ENCODE data around the gene TRIO. TPM values are rescaled to one million over a fixed set of nuclear protein-coding genes. Genes with fewer than 3 reads are reported as not detected.
"Not testable (repeated sequence)": the region's sequence is repeated elsewhere in the genome, so short reads cannot be mapped to it uniquely, and the experiment has no call there.

Gene TRIO
- total RNA-seq, 1 donor from 2014 or later: 163 TPM

- DNase-seq (ENCODE audit: low spot score, unreplicated experiment): no peak
- H3K27ac Mint-ChIP-seq: no peak overlapping the region
- H3K9me3 Mint-ChIP-seq (ENCODE audit: low read depth): no peaks in the 10 kb centered on the region
- no peak for TF ChIP-seq CTCF (IDR thresholded peaks at IDR 0.05; ENCODE audit: unreplicated experiment)
- H3K36me3 Mint-ChIP-seq (ENCODE audit: insufficient read depth): no peaks in the 10 kb centered on the region
- H3K27me3 Mint-ChIP-seq: no peaks in the 10 kb centered on the region
- no peak overlapping the region for H3K4me3 Mint-ChIP-seq (ENCODE audit: low read depth)
- H3K4me1 Mint-ChIP-seq (ENCODE audit: low read depth): peaks cover 30% of the 10 kb centered on the region
These were observed 58.3 kb downstream of the TRIO start for GRCh38 chr5:14201325-14202045.

GRCh38 chr5:14202462-14202861 lies 59.3 kb downstream of the TRIO start:
- H3K27ac Mint-ChIP-seq: no peak overlapping the region
- H3K4me1 Mint-ChIP-seq (ENCODE audit: low read depth): peaks cover 24% of the 10 kb centered on the region

GRCh38 chr5:14204011-14204670 lies 61.0 kb downstream of the TRIO start:
- no peak for DNase-seq (ENCODE audit: low spot score, unreplicated experiment)
- TF ChIP-seq CTCF (IDR thresholded peaks at IDR 0.05; ENCODE audit: unreplicated experiment): no peak
- peaks cover 34% of the 10 kb centered on the region for H3K4me1 Mint-ChIP-seq (ENCODE audit: low read depth)
- no peaks in the 10 kb centered on the region for H3K36me3 Mint-ChIP-seq (ENCODE audit: insufficient read depth)
- no peaks in the 10 kb centered on the region for H3K9me3 Mint-ChIP-seq (ENCODE audit: low read depth)
- no peak overlapping the region for H3K27ac Mint-ChIP-seq
- no peak overlapping the region for H3K4me3 Mint-ChIP-seq (ENCODE audit: low read depth)
- no peaks in the 10 kb centered on the region for H3K27me3 Mint-ChIP-seq

More at GRCh38 chr5:14202462-14202861, 59.3 kb downstream of the TRIO start:
- no peak for DNase-seq (ENCODE audit: low spot score, unreplicated experiment)
- H3K27me3 Mint-ChIP-seq: no peaks in the 10 kb centered on the region
- no peaks in the 10 kb centered on the region for H3K36me3 Mint-ChIP-seq (ENCODE audit: insufficient read depth)
- no peaks in the 10 kb centered on the region for H3K9me3 Mint-ChIP-seq (ENCODE audit: low read depth)
- H3K4me3 Mint-ChIP-seq (ENCODE audit: low read depth): no peak overlapping the region
- TF ChIP-seq CTCF (IDR thresholded peaks at IDR 0.05; ENCODE audit: unreplicated experiment): no peak

- H3K36me3 Mint-ChIP-seq (ENCODE audit: insufficient read depth): no peaks in the 10 kb centered on the region
- H3K4me3 Mint-ChIP-seq (ENCODE audit: low read depth): no peak overlapping the region
- H3K27ac Mint-ChIP-seq: no peak overlapping the region
- TF ChIP-seq CTCF (IDR thresholded peaks at IDR 0.05; ENCODE audit: unreplicated experiment): no peak
- H3K9me3 Mint-ChIP-seq (ENCODE audit: low read depth): no peaks in the 10 kb centered on the region
- peaks cover 34% of the 10 kb centered on the region for H3K4me1 Mint-ChIP-seq (ENCODE audit: low read depth)
- H3K27me3 Mint-ChIP-seq: no peaks in the 10 kb centered on the region
- DNase-seq (ENCODE audit: low spot score, unreplicated experiment): no peak
These were observed 61.7 kb downstream of the TRIO start for GRCh38 chr5:14204785-14205321.

- Mint-ChIP-seq H3K4me1 (ENCODE audit: low read depth) (peaks cover 34% of the 10 kb centered on the region), H3K9me3 (ENCODE audit: low read depth) (no peaks in the 10 kb centered on the region), H3K36me3 (ENCODE audit: insufficient read depth) (no peaks in the 10 kb centered on the region), H3K27me3 (no peaks in the 10 kb centered on the region), H3K27ac (no peak overlapping the region), H3K4me3 (ENCODE audit: low read depth) (no peak overlapping the region)
- TF ChIP-seq CTCF (IDR thresholded peaks at IDR 0.05; ENCODE audit: unreplicated experiment): no peak
- DNase-seq (ENCODE audit: low spot score, unreplicated experiment): no peak
These were observed 63.0 kb downstream of the TRIO start for GRCh38 chr5:14206028-14206725.

GRCh38 chr5:14207428-14207827 lies 64.3 kb downstream of the TRIO start:
- not testable (repeated sequence) for H3K9me3 Mint-ChIP-seq (ENCODE audit: low read depth); H3K4me3 Mint-ChIP-seq (ENCODE audit: low read depth); H3K36me3 Mint-ChIP-seq (ENCODE audit: insufficient read depth); DNase-seq (ENCODE audit: low spot score, unreplicated experiment); H3K27me3 Mint-ChIP-seq; H3K27ac Mint-ChIP-seq
- H3K4me1 Mint-ChIP-seq (ENCODE audit: low read depth): peaks cover 34% of the 10 kb centered on the region

Data from progenitor cell of endocrine pancreas (in vitro differentiated cells).